ENCODE measurements around the gene CSNK2A1.
A peak's percentile ranks its signal among the peaks of the same experiment; 100 is the strongest.
"Not testable (repeated sequence)": the region's sequence is repeated elsewhere in the genome, so short reads cannot be mapped to it uniquely, and the experiment has no call there.

The CSNK2A1 gene

GRCh38 chr20:531608-532007, 12.0 kb downstream of the CSNK2A1 start:
- no peak for DNase-seq

DNA sequence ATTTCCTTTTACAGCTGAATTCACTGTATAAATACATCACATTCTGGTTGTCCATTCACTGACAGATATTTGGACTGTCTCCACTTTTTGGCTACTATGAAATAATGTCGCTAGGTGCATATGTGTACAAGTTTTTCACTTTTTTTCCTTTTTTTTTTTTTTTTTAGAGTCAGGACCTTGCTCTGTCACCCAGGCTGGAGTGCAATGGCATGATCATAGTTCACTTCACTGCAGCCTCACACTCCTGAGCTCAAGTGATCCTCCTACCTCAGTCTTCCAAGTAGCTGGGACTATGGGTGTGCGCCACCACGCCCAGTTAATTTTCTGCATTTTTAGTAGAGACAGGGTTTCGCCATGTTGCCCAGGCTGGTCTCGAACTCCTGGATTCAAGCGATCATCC, 13.3 kb downstream of the CSNK2A1 start:
- no peak for DNase-seq

- peak; percentile 47 for DNase-seq
Measured at GRCh38 chr20:528923-529604, 14.5 kb downstream of the CSNK2A1 start.

- no peak for DNase-seq
Measured at GRCh38 chr20:527571-527886, 16.1 kb downstream of the CSNK2A1 start.

- no peak for DNase-seq
Measured at GRCh38 chr20:521860-522259, 21.7 kb downstream of the CSNK2A1 start.

GRCh38 chr20:519999-520398, 23.6 kb downstream of the CSNK2A1 start:
- no peak for DNase-seq

GRCh38 chr20:517221-517620, 26.4 kb downstream of the CSNK2A1 start:
- no peak for DNase-seq

DNA sequence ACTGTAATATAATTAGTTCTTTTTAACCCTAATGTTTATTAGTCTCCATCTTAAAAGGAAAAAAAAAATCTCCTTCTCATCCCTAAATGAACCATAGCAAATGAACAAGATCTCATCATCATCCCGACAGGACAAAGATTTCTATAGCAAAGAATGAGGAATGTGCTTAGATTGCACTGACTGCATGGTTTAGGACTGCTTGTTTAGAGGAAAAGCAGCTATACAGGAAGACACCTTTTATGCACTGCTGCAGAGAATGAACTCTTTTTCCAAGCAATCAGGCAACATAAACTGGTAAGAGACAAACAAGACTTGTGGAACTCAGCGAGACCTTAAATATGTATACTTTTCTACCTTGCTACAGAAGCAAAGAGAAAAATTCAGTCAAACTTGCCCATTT, 26.8 kb downstream of the CSNK2A1 start:
- DNase-seq: no peak

DNA sequence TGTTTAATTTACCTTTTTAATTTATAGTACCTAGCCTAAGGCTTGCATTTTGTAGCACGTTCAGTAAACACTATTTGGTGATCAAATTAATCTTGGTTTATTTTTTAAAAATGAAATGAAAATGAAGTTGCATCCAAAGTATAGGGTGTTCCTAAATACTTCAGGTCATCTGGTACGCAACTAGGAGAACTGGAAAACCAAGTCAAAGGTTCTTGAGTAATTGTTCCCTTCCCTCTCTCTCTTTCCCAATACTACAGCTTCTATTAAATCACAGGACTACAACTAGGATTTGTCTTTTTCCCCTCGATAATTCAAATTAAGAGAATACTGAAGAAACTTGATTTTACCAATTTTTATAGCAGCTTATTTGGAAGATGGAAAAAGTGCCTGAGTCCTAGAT, 27.9 kb downstream of the CSNK2A1 start:
- DNase-seq: no peak

- DNase-seq: no peak
Measured at GRCh38 chr20:513429-513828, 30.2 kb downstream of the CSNK2A1 start.

GRCh38 chr20:510328-511057, 33.1 kb downstream of the CSNK2A1 start:
- not testable (repeated sequence) for DNase-seq

DNA sequence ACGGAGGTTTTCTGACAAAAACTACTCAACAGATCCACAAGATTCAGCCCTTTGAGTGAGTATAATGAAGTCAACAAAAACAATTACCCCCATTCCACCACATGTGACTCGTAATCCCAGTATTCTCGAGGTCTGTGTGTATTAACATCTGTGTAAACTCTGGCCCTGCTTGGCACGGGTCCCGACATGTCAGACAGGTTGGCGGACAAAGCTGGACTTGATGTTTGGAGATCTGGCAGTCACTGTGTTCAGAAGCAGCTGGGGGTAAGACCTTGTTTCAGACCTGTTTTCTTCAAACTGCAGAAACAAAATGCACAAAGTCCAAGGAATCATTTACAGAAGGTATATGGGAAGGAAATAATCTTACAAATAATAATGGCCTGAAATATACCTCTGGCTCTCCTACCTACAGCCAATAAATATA, 35.2 kb downstream of the CSNK2A1 start:
- DNase-seq: not testable (repeated sequence)

DNA sequence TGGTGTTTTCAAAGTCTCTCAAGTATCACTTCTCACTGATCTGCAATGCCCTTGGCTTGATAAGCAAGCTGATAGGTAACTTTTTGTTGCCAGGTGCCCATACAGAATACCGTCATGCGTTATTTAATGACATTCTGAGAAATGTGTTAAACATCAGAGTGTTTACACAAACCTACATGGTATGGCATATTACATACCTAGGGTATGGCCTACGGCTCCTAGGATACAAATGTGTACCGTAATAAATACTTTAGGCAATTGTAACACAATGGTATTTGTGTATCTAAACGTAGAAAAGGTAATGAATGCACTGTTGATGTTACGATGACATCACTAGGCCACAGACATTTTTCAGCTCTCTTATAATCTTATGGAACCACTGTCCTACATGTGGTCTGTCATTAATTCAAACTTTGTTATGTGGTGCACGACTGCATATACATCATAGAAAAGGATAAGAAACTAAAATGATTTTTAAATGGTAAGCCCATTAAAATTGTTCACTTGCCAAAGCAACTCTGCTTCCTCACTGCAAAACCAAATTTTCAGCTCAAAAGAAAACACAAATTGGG, 35.7 kb downstream of the CSNK2A1 start:
- no peak for DNase-seq

DNA sequence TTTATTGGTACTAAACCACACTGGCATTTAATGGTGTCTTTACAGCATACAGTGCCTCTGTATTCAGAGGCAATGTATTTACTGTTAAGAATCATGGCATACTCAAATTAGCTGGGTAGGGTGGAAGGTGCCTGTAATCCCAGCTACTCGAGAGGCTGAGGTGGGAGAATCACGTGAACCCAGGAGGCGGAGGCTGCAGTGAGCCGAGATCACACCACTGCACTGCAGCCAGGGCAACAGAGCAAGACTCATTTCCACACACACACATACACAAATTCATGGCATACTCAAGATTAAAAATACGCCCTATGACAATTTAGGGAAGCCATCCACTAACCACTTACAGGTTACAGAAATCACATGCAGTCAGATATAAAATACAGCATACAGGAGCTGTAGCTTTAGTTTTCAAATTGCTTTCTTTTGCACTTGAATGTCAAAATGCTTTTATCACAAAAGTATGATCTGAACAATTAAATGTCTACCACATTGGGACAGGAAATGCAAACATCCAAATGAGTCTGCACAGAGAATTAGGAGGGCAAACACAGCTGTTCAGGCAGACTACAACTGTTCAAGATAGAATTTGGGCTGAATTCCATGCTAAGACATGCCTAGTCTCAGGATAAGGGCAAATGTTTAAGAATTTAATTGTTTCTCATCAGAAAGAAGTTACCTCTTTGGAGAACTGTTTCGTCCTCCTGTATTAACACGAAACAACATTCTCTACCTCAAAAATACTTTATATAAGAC, 36.4 kb downstream of the CSNK2A1 start:
- DNase-seq: no peak

DNA sequence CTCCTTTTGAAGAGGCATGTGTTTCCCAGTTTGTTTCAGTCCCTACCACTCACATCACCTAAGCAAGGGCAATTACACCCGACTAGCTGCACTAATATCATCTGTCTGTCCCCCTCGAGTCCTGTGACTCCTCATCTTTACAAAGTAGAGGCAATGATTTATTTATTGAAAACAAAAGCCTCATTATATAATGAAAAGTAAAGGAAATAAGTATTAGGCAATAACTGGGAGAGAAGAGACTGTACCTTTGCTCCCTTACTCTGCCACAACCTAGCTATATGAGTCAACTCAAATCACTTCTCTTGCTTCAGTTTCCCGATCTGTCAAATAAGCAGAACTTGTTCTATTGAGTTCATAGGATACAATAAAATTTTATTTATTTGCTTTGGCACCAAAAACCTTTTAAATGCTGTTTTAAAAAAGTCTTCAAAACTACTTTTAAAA, 38.9 kb downstream of the CSNK2A1 start:
- no peak for DNase-seq

DNA sequence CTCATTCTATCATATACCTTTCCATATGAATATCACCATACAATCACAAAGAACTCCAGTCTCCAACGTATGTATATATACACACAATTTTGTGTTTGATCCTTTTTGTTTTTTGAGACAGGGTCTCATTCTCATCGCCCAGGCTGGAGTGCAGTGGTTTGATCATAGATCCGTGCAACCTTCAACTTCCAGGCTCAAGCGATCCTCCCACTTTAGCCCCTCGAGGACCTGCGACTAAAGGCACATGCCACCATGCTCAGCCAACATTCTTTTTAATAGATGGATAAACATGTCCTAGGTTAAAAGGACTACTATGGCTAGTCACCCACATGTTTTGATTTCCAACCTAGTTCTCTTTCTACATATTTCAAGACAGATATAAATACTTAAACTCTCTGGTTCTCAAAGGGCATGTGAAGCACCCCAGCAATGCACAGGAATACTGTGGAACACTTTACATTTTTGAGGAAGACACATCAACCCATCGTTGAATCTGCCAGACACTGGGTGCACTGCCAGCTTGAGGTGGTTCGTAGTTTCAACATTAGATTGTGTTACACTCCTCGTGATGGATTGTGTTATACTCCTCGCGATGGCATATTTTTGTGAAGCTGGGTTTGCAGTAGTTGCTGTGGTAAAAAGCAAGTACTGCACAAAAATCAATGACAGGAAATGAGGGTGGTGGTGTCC, 40.4 kb downstream of the CSNK2A1 start:
- DNase-seq: no peak

DNA sequence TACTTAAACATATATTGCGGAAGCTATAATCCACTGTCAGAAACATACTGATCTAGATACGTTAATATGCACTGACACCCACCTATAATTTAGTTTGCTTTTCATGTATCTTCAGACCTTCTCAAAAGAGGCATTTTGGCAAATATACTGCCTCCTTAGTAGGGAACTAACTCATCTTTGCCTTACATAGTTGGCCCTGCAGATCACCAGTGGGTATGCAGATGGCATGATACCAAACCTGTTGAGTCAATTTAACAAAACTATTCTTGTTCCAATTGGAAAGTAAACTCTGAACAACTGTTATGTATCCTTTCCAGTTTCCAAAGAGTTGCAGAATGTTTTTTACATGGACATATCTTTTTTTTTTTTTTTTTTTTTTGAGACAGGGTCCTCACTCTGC, 45.6 kb downstream of the CSNK2A1 start:
- DNase-seq: no peak

- no peak for DNase-seq
Measured at GRCh38 chr20:496126-496696, 47.4 kb downstream of the CSNK2A1 start.

DNA sequence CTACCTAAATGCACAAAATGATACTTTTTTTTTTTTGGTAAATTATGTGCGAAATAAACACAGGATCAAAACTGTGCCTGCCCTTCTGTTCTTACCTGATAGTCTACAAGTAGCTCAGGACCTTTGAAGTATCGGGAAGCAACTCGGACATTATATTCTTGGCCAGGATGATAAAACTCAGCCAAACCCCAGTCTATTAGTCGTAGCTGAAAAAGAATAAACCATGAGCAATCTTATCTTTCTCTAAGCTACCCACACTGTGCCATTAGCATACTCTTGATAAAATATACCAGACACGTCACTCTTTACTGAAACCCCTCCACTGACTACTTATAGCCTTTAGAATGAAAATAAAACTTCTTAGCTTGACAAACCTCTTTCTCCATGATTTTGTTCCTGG, 51.4 kb downstream of the CSNK2A1 start:
- DNase-seq: no peak

DNA sequence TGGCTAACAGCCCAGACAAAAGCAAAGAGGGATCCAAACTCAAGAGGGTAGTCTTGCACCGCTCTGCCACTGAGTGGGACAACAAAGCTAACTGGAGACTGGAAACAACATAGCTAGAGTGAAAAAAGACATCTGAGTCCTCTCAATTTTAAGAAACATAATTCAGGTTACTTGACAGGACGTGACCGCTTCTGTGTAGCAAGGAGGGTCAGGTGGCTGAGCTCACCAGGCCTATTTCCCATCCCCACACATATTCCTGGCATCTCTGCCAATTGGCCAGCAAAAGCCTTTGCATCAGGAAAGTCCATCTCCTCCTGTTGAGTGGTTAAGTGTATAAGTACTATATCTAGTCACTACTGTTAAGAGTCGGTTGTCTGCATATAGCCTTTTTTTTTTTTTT, 55.9 kb downstream of the CSNK2A1 start:
- DNase-seq: no peak

- DNase-seq: no peak
Measured at GRCh38 chr20:483815-484644, 59.6 kb downstream of the CSNK2A1 start.

GRCh38 chr20:481167-481566, 62.4 kb downstream of the CSNK2A1 start:
- no peak for DNase-seq

Data from activated CD4-positive, alpha-beta T cell treated with anti-CD3 and anti-CD28 coated beads, Interleukin-2, amount 50 U/mL, for 16 hours (primary cell).